NCI-H446 treated with DMSO at 0.1 percent for 48 hours (cell line): ENCODE results near the gene FER.
A peak's percentile ranks its signal among the peaks of the same experiment; 100 is the strongest.
"Not testable (repeated sequence)": the region's sequence is repeated elsewhere in the genome, so short reads cannot be mapped to it uniquely, and the experiment has no call there.

ENCODE experiments used
- DNase-seq: peaks from one replicate; lab custom pipeline; 2025; lab: John Stamatoyannopoulos, UW

The FER gene

GRCh38 chr5:108798513-108799265, 51.0 kb downstream of the FER start:
- DNase-seq = no peak

- no peak for DNase-seq
These were observed 53.6 kb downstream of the FER start for GRCh38 chr5:108801301-108801700.

- no peak for DNase-seq
These were observed 54.1 kb downstream of the FER start for GRCh38 chr5:108801776-108802175.

GRCh38 chr5:108810717-108811116, 63.0 kb downstream of the FER start:
- no peak for DNase-seq

GRCh38 chr5:108813673-108814072, 66.0 kb downstream of the FER start:
- DNase-seq = no peak

- no peak for DNase-seq
These were observed 66.9 kb downstream of the FER start for GRCh38 chr5:108814551-108814950.

- DNase-seq = no peak
These were observed 71.0 kb downstream of the FER start for GRCh38 chr5:108818613-108819272.

- DNase-seq = no peak
These were observed 73.3 kb downstream of the FER start for GRCh38 chr5:108820983-108821382.

- no peak for DNase-seq
These were observed 74.7 kb downstream of the FER start for GRCh38 chr5:108822211-108822947.

- DNase-seq = no peak
These were observed 79.4 kb downstream of the FER start for GRCh38 chr5:108827131-108827530.

GRCh38 chr5:108830705-108831276, 83.1 kb downstream of the FER start:
- DNase-seq = no peak

- DNase-seq = no peak
These were observed 88.8 kb downstream of the FER start for GRCh38 chr5:108836492-108836891.

GRCh38 chr5:108842260-108842941, 94.7 kb downstream of the FER start:
- DNase-seq = not testable (repeated sequence)

GRCh38 chr5:108851129-108851528, 103.4 kb downstream of the FER start:
- DNase-seq = not testable (repeated sequence)

GRCh38 chr5:108857905-108858304, 110.2 kb downstream of the FER start:
- DNase-seq = no peak

- no peak for DNase-seq
These were observed 111.3 kb downstream of the FER start for GRCh38 chr5:108858959-108859358.

GRCh38 chr5:108862211-108862610, 114.5 kb downstream of the FER start:
- peak; percentile 16 for DNase-seq

GRCh38 chr5:108866097-108866496, 118.4 kb downstream of the FER start:
- DNase-seq = not testable (repeated sequence)

GRCh38 chr5:108867656-108868055, 120.0 kb downstream of the FER start:
- no peak for DNase-seq

- DNase-seq = no peak
These were observed 121.4 kb downstream of the FER start for GRCh38 chr5:108869066-108869465.

GRCh38 chr5:108876451-108876850, 128.8 kb downstream of the FER start:
- no peak for DNase-seq

GRCh38 chr5:108878756-108879155, 131.1 kb downstream of the FER start:
- no peak for DNase-seq
